A549 (cell line): Measurements from ENCODE around the gene PMAIP1. TPM values are rescaled to one million over a fixed set of nuclear protein-coding genes. Genes with fewer than 3 reads are reported as not detected.

ENCODE experiments used
- ATAC-seq, 2 experiments: fragments of 200-7000 bp in 1 of 2; fragments of >200 bp in 1 of 2; cut with Nextera tagmentation in 1 of 2; cut with Tn5 transposase in 1 of 2; 3 replicates each; pipeline versions ENCODE4 v1.8.0 to v1.9.1; 2018 to 2020; ENCODE audit warnings: mild to moderate bottlenecking in 1 of 2, moderate library complexity in 1 of 2
- CTCF ChIA-PET: fragments of 300-600 bp; sonication (Branson Sonifier 250); formaldehyde crosslinking; extraction: SDS; loops from one replicate; lab custom pipeline; 2021; ENCODE audit warnings: antibody characterized with exemption, inconsistent platforms; lab: Yijun Ruan, JAX
- POLR2A ChIA-PET: fragments of 350-600 bp; formaldehyde crosslinking; extraction: SDS; loops from one replicate; lab custom pipeline; 2021; ENCODE audit warnings: antibody characterized with exemption, inconsistent platforms; lab: Yijun Ruan, JAX
- DNase-seq, 2 experiments: peaks; one replicate each; pipeline versions ENCODE4 v3.0.0 to v3.0.0-alpha.2; 2011 to 2016; ENCODE audit warnings: low read depth in 1 of 2, low spot score in 1 of 2
- FAIRE-seq: peaks from 2 replicates; lab custom pipeline; 2011; peaks lifted over from hg19 to GRCh38; lab: Jason Lieb, UNC
- H3K27ac ChIP-seq, 2 experiments: fragments of >200 bp; sonication (Bioruptor Twin); formaldehyde crosslinking; 3 replicates each; pipeline ENCODE4 v1.5.1; 2016 to 2017
- H3K4me1 ChIP-seq: fragments of >200 bp; sonication (Bioruptor Twin); formaldehyde crosslinking; 3 replicates; pipeline ENCODE4 v1.6.1; 2016
- H3K4me2 ChIP-seq: fragments of >200 bp; sonication (Bioruptor Twin); formaldehyde crosslinking; 3 replicates; pipeline ENCODE4 v1.6.1; 2016
- H3K4me3 ChIP-seq: fragments of >200 bp; sonication (Bioruptor Twin); formaldehyde crosslinking; 3 replicates; pipeline ENCODE4 v1.5.1; 2016
- H3K9me3 ChIP-seq: fragments of >200 bp; sonication (Bioruptor Twin); formaldehyde crosslinking; 3 replicates; pipeline ENCODE4 v1.6.1; 2016
- CBX8 ChIP-seq: fragments of 200-600 bp; sonication (generic); IDR thresholded peaks from 2 replicates; pipeline ENCODE4 v1.6.1; 2016
- CHD2 ChIP-seq: fragments of 150-350 bp; IDR thresholded peaks from 2 replicates; pipeline ENCODE4 v1.6.1; 2014; ENCODE audit warnings: low read length; ENCODE audit not compliant: partially characterized antibody
- CTCF ChIP-seq: fragments of >200 bp; sonication (Bioruptor Twin); formaldehyde crosslinking; IDR thresholded peaks from 3 replicates; pipeline ENCODE4 v1.5.1; 2016
- FOSB ChIP-seq: fragments of 250-450 bp; sonication (Bioruptor Pico); IDR thresholded peaks from 2 replicates; pipeline ENCODE4 v1.5.0; 2020; ENCODE audit warnings: mild to moderate bottlenecking, moderate library complexity
- HDAC2 ChIP-seq: fragments of 200-600 bp; sonication (generic); IDR thresholded peaks from 2 replicates; pipeline ENCODE4 v1.6.1; 2016
- HOXA7 ChIP-seq: fragments of 250-450 bp; sonication (Bioruptor Pico); IDR thresholded peaks from 2 replicates; pipeline ENCODE4 v1.5.0; 2020; ENCODE audit warnings: mild to moderate bottlenecking, moderate library complexity
- MAFK ChIP-seq: fragments of 450-650 bp; IDR thresholded peaks from 2 replicates; pipeline ENCODE4 v1.6.1; 2014; ENCODE audit not compliant: partially characterized antibody
- MAX ChIP-seq: IDR thresholded peaks from 2 replicates; pipeline ENCODE4 v1.6.1; 2012
- MYC ChIP-seq: IDR thresholded peaks from 2 replicates; pipeline ENCODE4 v1.6.1; 2012; ENCODE audit warnings: mild to moderate bottlenecking, inconsistent platforms, low read length, improper control_type of control experiment, borderline replicate concordance
- POLR2AphosphoS2 ChIP-seq: conservative IDR thresholded peaks from 2 replicates; pipeline ENCODE4 v1.6.1; 2012; ENCODE audit warnings: low read length, improper control_type of control experiment, inconsistent platforms
- RARB ChIP-seq: fragments of 250-450 bp; sonication (Bioruptor Pico); IDR thresholded peaks from 2 replicates; pipeline ENCODE4 v1.8.0; 2021; ENCODE audit warnings: mild to moderate bottlenecking, moderate library complexity
- RNF2 ChIP-seq: fragments of 200-600 bp; sonication (generic); IDR thresholded peaks from 2 replicates; pipeline ENCODE4 v1.6.1; 2016; ENCODE audit warnings: low read depth, mild to moderate bottlenecking, antibody characterized with exemption, moderate library complexity, borderline replicate concordance
- TFCP2L1 ChIP-seq: fragments of 250-450 bp; sonication (Bioruptor Pico); IDR thresholded peaks from 2 replicates; pipeline ENCODE4 v1.5.0; 2021; ENCODE audit warnings: mild to moderate bottlenecking
- WGBS: methylation state at CpG from one replicate; pipeline ENCODE4 v1.1.6; 2017; ENCODE audit errors: missing lambda C conversion rate; 5-methylcytosine and 5-hydroxymethylcytosine counted together
- polyA plus RNA-seq, 4 experiments: library from polyadenylated mRNA; depleted of rRNA in 3 of 4; stranded (reverse); fragments of >200 nt; fragmentation: RNase III in 1 of 4; extraction: RNeasy Plus Mini Kit Qiagen cat#74134 plus additional on column Dnase treatment in 1 of 4; gene quantifications; 2 replicates in 3 of 4; 3 replicates in 1 of 4; pipeline ENCODE4 v1.2.3, GENCODE V29; 2011 to 2017
- TF ChIP-seq, protein P1 (sequence below): fragments of 250-450 bp; sonication (Bioruptor Pico); IDR thresholded peaks from 2 replicates; pipeline ENCODE4 v1.5.0; 2021; ENCODE audit warnings: mild to moderate bottlenecking, moderate library complexity, borderline replicate concordance
- TF ChIP-seq, protein P2 (sequence below): IDR thresholded peaks from 2 replicates; pipeline ENCODE4 v1.6.1; 2012
- TF ChIP-seq, protein P3 (sequence below): fragments of 450-650 bp; IDR thresholded peaks from 2 replicates; pipeline ENCODE4 v1.6.1; 2014; ENCODE audit warnings: antibody characterized with exemption

PMAIP1 gene
- polyA plus RNA-seq, 2 of the 4 experiments (the other 2 are of a cell fraction) = 9.7 to 40.3 TPM

GRCh38 chr18:59941331-59941730, 41.5 kb downstream of the PMAIP1 start:
- CTCF ChIA-PET = no interaction called here
- TF ChIP-seq CHD2 (no peak), CBX8 (no peak), POLR2AphosphoS2 (no peak)
- TF ChIP-seq, protein P1, sequence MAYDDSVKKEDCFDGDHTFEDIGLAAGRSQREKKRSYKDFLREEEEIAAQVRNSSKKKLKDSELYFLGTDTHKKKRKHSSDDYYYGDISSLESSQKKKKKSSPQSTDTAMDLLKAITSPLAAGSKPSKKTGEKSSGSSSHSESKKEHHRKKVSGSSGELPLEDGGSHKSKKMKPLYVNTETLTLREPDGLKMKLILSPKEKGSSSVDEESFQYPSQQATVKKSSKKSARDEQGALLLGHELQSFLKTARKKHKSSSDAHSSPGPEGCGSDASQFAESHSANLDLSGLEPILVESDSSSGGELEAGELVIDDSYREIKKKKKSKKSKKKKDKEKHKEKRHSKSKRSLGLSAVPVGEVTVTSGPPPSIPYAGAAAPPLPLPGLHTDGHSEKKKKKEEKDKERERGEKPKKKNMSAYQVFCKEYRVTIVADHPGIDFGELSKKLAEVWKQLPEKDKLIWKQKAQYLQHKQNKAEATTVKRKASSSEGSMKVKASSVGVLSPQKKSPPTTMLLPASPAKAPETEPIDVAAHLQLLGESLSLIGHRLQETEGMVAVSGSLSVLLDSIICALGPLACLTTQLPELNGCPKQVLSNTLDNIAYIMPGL (CRISPR knock-in tag) = no peak
- DNase-seq (no peak), ATAC-seq (no peak), FAIRE-seq (no peak)
- Histone ChIP-seq H3K9me3 (no peaks in the 10 kb centered on the region), H3K4me3 (no peak overlapping the region), H3K27ac (no peak overlapping the region), H3K4me2 (no peak overlapping the region), H3K4me1 (no peaks in the 10 kb centered on the region)
- POLR2A ChIA-PET = no interaction called here
- WGBS = 70% methylated on average over 4 of the region's 4 CpGs

- Histone ChIP-seq H3K9me3 (no peaks in the 10 kb centered on the region), H3K27ac (no peak overlapping the region), H3K4me2 (no peak overlapping the region), H3K4me3 (no peak overlapping the region), H3K4me1 (no peaks in the 10 kb centered on the region)
- CTCF ChIA-PET = no interaction called here
- WGBS = 80% methylated on average over 4 of the region's 4 CpGs
- POLR2A ChIA-PET = no interaction called here
- TF ChIP-seq, protein P1 (CRISPR knock-in tag) = no peak
- TF ChIP-seq MYC (no peak), HOXA7 (CRISPR knock-in tag) (no peak), MAFK (no peak), RARB (CRISPR knock-in tag) (no peak), FOSB (no peak), MAX (no peak), TFCP2L1 (CRISPR knock-in tag) (no peak), CTCF (no peak), RNF2 (no peak)
- TF ChIP-seq, protein P2, sequence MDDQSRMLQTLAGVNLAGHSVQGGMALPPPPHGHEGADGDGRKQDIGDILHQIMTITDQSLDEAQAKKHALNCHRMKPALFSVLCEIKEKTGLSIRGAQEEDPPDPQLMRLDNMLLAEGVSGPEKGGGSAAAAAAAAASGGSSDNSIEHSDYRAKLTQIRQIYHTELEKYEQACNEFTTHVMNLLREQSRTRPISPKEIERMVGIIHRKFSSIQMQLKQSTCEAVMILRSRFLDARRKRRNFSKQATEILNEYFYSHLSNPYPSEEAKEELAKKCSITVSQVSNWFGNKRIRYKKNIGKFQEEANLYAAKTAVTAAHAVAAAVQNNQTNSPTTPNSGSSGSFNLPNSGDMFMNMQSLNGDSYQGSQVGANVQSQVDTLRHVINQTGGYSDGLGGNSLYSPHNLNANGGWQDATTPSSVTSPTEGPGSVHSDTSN = no peak
- TF ChIP-seq, protein P3, sequence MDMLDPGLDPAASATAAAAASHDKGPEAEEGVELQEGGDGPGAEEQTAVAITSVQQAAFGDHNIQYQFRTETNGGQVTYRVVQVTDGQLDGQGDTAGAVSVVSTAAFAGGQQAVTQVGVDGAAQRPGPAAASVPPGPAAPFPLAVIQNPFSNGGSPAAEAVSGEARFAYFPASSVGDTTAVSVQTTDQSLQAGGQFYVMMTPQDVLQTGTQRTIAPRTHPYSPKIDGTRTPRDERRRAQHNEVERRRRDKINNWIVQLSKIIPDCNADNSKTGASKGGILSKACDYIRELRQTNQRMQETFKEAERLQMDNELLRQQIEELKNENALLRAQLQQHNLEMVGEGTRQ = no peak
- no peak for FAIRE-seq
- no peak for ATAC-seq
- DNase-seq = no peak
Observed at GRCh38 chr18:59942601-59943000, 42.8 kb downstream of the PMAIP1 start.

GRCh38 chr18:59945544-59945943, 45.7 kb downstream of the PMAIP1 start:
- ChIA-PET CTCF (no interaction called here), POLR2A (no interaction called here)
- 79% methylated on average over 2 of the region's 2 CpGs for WGBS
- FAIRE-seq (no peak), ATAC-seq (no peak), DNase-seq (no peak)
- no peaks in the 10 kb centered on the region for H3K4me1 ChIP-seq
- TF ChIP-seq HDAC2 = no peak
- TF ChIP-seq MAFK = no peak
- H3K9me3 ChIP-seq = no peaks in the 10 kb centered on the region
- H3K4me3 ChIP-seq = no peak overlapping the region
- no peak overlapping the region for H3K27ac ChIP-seq
- H3K4me2 ChIP-seq = no peak overlapping the region
